Lung (tissue), 12 donors: ENCODE measurements around the gene MAN2A2. TPM values are rescaled to one million over a fixed set of nuclear protein-coding genes. Genes with fewer than 3 reads are reported as not detected.

Source experiments
- ATAC-seq: fragments of 200-7000 bp; cut with Tn5 transposase; one replicate; pipeline ENCODE4 v1.9.1; 2020; ENCODE audit warnings: moderate number of reproducible peaks; ENCODE audit not compliant: insufficient read depth, low FRiP score
- DNase-seq, 3 donors: peaks; one replicate each; pipeline ENCODE4 v3.0.0-alpha.2; 2013 to 2017
- H3K27ac ChIP-seq, 2 donors: one replicate each; pipeline ENCODE4 v1.5.1; 2013; ENCODE audit warnings: mild to moderate bottlenecking in 2 of 2, moderate library complexity in 2 of 2, control low read depth in 1 of 2, inconsistent platforms in 1 of 2, low read depth in 1 of 2, low read length in 1 of 2
- H3K27me3 ChIP-seq, 3 donors: one replicate each; pipeline ENCODE4 v1.5.1; 2013; ENCODE audit warnings: low read length in 2 of 3; ENCODE audit not compliant: control insufficient read depth in 3 of 3, insufficient read depth in 3 of 3
- H3K36me3 ChIP-seq, 4 donors: one replicate each; pipeline ENCODE4 v1.5.1; 2013; ENCODE audit warnings: low read length in 4 of 4, mild to moderate bottlenecking in 1 of 4, moderate library complexity in 1 of 4; ENCODE audit not compliant: control insufficient read depth in 4 of 4, insufficient read depth in 4 of 4
- H3K4me1 ChIP-seq, 5 donors: one replicate each; pipeline ENCODE4 v1.5.1; 2013; ENCODE audit warnings: low read length in 5 of 5, mild to moderate bottlenecking in 2 of 5, moderate library complexity in 1 of 5; ENCODE audit not compliant: control insufficient read depth in 5 of 5, insufficient read depth in 5 of 5
- H3K4me3 ChIP-seq: one replicate; pipeline ENCODE4 v1.5.1; 2013; ENCODE audit warnings: mild to moderate bottlenecking, control low read depth, moderate library complexity
- H3K9ac ChIP-seq, 2 donors: one replicate each; pipeline ENCODE4 v1.5.1; 2013; ENCODE audit warnings: low read length in 2 of 2, control low read depth in 1 of 2; ENCODE audit not compliant: insufficient read depth in 1 of 2
- H3K9me3 ChIP-seq, 4 donors: one replicate each; pipeline ENCODE4 v1.5.1; 2013; ENCODE audit warnings: low read length in 3 of 4, mild to moderate bottlenecking in 1 of 4, moderate library complexity in 1 of 4; ENCODE audit not compliant: control insufficient read depth in 4 of 4, insufficient read depth in 3 of 4
- WGBS, 2 donors: extraction: QIAGEN DNeasy Blood & Tissue Kit; methylation state at CpG; one replicate each; pipeline ENCODE4 v1.1.7; 2013; 5-methylcytosine and 5-hydroxymethylcytosine counted together
- polyA plus RNA-seq, 2 donors: library from polyadenylated mRNA; stranded (reverse); fragments of 200-250 nt; gene quantifications; one replicate each; pipeline ENCODE4 v1.2.1, GENCODE V29; 2013
- total RNA-seq, 2 donors: library from RNA; depleted of rRNA in 1 of 2; stranded (reverse); fragments of >200 nt in 1 of 2; gene quantifications; one replicate each; pipeline ENCODE4 v1.2.1, GENCODE V29; 2014 to 2021
- TF ChIP-seq, protein P1 (sequence below): IDR thresholded peaks from 2 replicates; pipeline ENCODE4 v1.5.1; 2012; ENCODE audit warnings: mild to moderate bottlenecking; ENCODE audit errors: control extremely low read depth, extremely low read depth
- donor health status: control.
- donor health status: control.
- donor health status: Bipolar disorder and iron deficiency.
- donor health status: healthy.
- donor health status: DM: yes; HTN: yes; CAD: no.

Gene MAN2A2
- total and polyA plus RNA-seq, 4 donors: 34.1 to 82.9 (median 60.1) TPM

DNA sequence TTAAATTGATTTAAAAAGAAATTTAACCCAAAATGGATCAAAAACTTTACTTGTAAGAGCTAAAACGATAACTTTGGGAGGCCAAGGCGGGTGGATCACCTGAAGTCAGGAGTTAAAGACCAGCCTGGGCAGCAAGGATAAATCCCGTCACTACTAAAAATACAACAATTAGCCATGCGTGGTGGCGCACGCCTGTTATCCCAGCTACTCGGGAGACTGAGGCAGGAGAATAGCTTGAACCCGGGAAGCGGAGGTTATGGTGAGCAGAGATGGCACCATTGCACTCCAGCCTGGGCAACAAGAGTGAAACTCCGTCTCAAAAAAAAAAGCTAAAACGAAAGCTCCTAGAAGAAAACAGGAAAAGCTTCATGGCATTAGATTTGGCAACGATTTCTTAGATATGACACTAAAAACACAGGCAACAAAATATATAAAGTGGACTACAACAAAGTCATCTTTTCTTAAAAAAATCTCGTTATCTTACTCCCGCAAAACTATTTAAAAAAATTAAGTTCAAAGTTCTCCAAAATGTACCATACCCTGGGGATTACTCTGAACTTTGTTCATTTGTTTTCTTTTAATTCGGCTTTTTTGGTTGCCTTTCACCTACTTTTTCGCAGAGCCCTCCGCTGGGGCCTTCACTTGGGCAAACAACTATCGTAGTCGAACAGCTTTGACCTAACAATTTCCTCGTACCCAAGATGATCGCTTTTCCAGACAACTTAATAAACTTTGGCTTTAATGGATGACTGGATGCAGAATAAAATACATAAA is 26.3 kb downstream of the MAN2A2 start:
- TF ChIP-seq, protein P1, sequence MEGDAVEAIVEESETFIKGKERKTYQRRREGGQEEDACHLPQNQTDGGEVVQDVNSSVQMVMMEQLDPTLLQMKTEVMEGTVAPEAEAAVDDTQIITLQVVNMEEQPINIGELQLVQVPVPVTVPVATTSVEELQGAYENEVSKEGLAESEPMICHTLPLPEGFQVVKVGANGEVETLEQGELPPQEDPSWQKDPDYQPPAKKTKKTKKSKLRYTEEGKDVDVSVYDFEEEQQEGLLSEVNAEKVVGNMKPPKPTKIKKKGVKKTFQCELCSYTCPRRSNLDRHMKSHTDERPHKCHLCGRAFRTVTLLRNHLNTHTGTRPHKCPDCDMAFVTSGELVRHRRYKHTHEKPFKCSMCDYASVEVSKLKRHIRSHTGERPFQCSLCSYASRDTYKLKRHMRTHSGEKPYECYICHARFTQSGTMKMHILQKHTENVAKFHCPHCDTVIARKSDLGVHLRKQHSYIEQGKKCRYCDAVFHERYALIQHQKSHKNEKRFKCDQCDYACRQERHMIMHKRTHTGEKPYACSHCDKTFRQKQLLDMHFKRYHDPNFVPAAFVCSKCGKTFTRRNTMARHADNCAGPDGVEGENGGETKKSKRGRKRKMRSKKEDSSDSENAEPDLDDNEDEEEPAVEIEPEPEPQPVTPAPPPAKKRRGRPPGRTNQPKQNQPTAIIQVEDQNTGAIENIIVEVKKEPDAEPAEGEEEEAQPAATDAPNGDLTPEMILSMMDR: no peak
- H3K27me3 ChIP-seq: no peaks in the 10 kb centered on the region
- WGBS, 2 donors: 48 to 52% methylated on average over 21 of the region's 21 CpGs
- H3K27ac ChIP-seq: peak overlapping the region; percentile 99
- ATAC-seq (no peak), DNase-seq (no peak)
- H3K4me3 ChIP-seq: peak overlapping the region; percentile 73
- H3K9me3 ChIP-seq: peaks cover 0 to 2% (median 0%) of the 10 kb centered on the region in 4 donors
- peaks cover 0 to 18% (median 7%) of the 10 kb centered on the region in 5 donors for H3K4me1 ChIP-seq
- H3K9ac ChIP-seq: peak overlapping the region; percentile 50 to 63
- no peaks in the 10 kb centered on the region for H3K36me3 ChIP-seq

DNA sequence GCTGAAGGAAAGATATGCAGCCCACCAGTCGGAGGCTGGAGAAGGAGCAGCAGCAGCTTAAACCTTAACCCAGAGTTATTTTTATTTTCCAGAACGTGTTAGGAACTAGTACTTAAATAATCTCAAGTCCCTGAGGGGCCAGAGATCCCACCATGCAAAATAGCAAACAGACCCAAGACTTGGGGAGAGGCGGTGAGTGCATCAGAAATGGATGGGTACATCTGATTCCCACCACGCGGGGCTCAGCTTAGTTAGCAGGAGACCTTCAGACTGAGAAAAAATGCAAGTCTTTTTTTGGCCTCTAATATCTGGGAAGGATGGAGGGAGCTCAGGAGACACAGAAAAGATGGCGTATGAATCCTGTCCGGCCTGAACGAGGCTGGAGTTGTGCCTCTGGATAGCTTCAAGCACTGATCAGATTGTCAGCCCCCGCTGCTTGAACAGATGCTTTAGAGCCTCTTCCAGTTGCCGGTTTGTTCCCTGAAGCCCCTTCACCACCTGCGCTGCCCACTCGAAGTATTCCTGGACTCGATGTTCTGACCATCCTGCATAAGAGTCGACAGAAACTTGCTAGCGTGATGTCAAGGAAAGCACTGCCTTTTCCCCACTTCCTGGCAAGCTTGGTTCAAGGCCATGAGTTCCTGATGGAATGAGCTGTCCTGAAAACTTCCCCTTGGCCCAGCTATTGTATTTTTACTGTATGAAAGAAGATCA is 27.9 kb downstream of the MAN2A2 start:
- TF ChIP-seq, protein P1: no peak
- peaks cover 0 to 2% (median 0%) of the 10 kb centered on the region in 4 donors for H3K9me3 ChIP-seq
- ATAC-seq: no peak
- H3K27me3 ChIP-seq: no peaks in the 10 kb centered on the region
- peak overlapping the region in 1 of 2 donors; percentile 9 for H3K9ac ChIP-seq
- peaks cover 0 to 23% (median 9%) of the 10 kb centered on the region in 5 donors for H3K4me1 ChIP-seq
- no peaks in the 10 kb centered on the region for H3K36me3 ChIP-seq
- H3K4me3 ChIP-seq: no peak overlapping the region
- peak in 1 of 3 donors; percentile 31 for DNase-seq
- 65 to 69% methylated on average over 15 of the region's 15 CpGs for WGBS, 2 donors
- peak overlapping the region; percentile 99 for H3K27ac ChIP-seq

GRCh38 chr15:90931575-90931827 is 28.4 kb downstream of the MAN2A2 start:
- WGBS, 2 donors: 18 to 23% methylated on average over 6 of the region's 6 CpGs
- H3K27me3 ChIP-seq: no peaks in the 10 kb centered on the region
- peaks cover 0 to 27% (median 14%) of the 10 kb centered on the region in 5 donors for H3K4me1 ChIP-seq
- H3K27ac ChIP-seq: peak overlapping the region; percentile 73 to 99
- peaks cover 0 to under 1% (median under 1%) of the 10 kb centered on the region in 4 donors for H3K36me3 ChIP-seq
- H3K9ac ChIP-seq: peak overlapping the region in 1 of 2 donors; percentile 91
- H3K9me3 ChIP-seq: peaks cover 0 to 2% (median 0%) of the 10 kb centered on the region in 4 donors
- TF ChIP-seq, protein P1: no peak
- ATAC-seq (no peak), DNase-seq (no peak)
- no peak overlapping the region for H3K4me3 ChIP-seq
